ENCODE results near the gene THADA. TPM values are rescaled to one million over a fixed set of nuclear protein-coding genes. Genes with fewer than 3 reads are reported as not detected.

THADA gene
- total and polyA plus RNA-seq, 8 donors, result 32.9 to 42.7 (median 37.2) TPM

DNA sequence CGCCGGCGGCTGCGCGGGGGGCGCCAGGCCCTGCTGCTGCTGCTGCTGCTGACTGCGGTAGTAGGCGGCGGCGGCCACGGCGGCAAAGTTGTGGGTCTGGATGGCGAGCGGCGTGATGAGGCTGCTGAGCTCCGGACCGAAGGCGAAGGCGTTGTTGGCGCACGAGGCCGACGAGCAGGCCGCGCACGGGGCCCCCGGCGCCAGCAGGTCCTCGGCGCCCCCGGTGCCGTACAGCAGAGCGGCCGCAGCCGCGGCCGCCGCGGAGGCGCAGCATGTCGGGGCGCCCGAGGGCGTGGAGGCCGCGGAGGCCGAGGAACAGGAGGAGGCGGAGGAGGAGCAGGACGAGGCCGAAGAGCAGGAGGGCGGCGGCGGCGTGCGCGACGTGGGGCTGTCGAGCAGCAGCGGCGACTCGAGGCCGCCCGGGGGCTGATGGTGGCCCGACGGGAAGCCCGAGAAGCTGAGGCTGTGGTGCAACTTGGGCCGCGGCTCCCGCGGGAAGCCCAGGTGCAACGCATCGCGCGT is 371.2 kb downstream of the THADA start:
- peak in 1 of 4 donors; percentile 88 for DNase-seq
- H3K27me3 ChIP-seq, result no peaks in the 10 kb centered on the region
- peak overlapping the region; percentile 72 to 83 for H3K4me3 ChIP-seq
- H3K9me3 ChIP-seq, result no peaks in the 10 kb centered on the region
- ATAC-seq, result no peak
- H3K4me1 ChIP-seq, result peaks cover 29 to 65% of the 10 kb centered on the region in 2 donors
- peaks cover 0 to 24% of the 10 kb centered on the region in 2 donors for H3K36me3 ChIP-seq
- H3K27ac ChIP-seq, result peak overlapping the region; percentile 99
- intact Hi-C loops (cut with DNase I), result loop anchor here (5.0 to 10.0 kb wide), 4 partner anchors 90 to 260 kb away; no protein-coding TSS in a partner anchor
- TF ChIP-seq, protein P1, sequence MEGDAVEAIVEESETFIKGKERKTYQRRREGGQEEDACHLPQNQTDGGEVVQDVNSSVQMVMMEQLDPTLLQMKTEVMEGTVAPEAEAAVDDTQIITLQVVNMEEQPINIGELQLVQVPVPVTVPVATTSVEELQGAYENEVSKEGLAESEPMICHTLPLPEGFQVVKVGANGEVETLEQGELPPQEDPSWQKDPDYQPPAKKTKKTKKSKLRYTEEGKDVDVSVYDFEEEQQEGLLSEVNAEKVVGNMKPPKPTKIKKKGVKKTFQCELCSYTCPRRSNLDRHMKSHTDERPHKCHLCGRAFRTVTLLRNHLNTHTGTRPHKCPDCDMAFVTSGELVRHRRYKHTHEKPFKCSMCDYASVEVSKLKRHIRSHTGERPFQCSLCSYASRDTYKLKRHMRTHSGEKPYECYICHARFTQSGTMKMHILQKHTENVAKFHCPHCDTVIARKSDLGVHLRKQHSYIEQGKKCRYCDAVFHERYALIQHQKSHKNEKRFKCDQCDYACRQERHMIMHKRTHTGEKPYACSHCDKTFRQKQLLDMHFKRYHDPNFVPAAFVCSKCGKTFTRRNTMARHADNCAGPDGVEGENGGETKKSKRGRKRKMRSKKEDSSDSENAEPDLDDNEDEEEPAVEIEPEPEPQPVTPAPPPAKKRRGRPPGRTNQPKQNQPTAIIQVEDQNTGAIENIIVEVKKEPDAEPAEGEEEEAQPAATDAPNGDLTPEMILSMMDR (IDR thresholded peaks at IDR 0.05), result no peak

DNA sequence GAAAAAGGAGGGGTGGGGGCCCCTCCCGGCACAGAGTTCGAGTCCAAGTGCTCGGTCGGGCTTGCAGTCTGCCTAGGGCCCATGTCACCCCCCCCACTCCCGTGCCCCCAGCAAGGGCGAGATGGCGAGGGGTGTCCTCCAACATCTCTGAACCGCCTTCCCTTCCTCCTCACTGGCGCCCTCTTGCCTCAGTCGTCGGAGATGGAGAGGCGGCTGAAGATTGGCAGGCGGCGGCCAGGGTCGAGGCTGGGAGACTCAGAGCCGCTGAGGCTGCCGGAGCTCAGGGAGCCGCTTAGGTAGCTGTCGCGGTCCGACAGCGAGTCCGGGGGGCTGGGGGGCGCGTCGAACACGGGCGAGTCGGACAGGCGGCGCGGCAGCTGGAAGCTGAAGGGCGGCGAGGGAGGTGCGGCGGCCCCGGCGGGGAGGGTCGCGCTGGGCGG is 371.7 kb downstream of the THADA start:
- Histone ChIP-seq H3K27ac (peak overlapping the region; percentile 99), H3K4me1 (peaks cover 33 to 65% of the 10 kb centered on the region in 2 donors), H3K27me3 (no peaks in the 10 kb centered on the region), H3K4me3 (peak overlapping the region; percentile 72 to 83), H3K9me3 (no peaks in the 10 kb centered on the region), H3K36me3 (peaks cover 0 to 24% of the 10 kb centered on the region in 2 donors)
- intact Hi-C loops (cut with DNase I), result loop anchor here (10.0 kb wide), 3 partner anchors 89 to 259 kb away; no protein-coding TSS in a partner anchor
- ATAC-seq (no peak), DNase-seq (peak in 3 of 4 donors; percentile 76 to 90 (median 76))
- TF ChIP-seq, protein P1 (IDR thresholded peaks at IDR 0.05), result peak in 1 of 2 donors; percentile 12

DNA sequence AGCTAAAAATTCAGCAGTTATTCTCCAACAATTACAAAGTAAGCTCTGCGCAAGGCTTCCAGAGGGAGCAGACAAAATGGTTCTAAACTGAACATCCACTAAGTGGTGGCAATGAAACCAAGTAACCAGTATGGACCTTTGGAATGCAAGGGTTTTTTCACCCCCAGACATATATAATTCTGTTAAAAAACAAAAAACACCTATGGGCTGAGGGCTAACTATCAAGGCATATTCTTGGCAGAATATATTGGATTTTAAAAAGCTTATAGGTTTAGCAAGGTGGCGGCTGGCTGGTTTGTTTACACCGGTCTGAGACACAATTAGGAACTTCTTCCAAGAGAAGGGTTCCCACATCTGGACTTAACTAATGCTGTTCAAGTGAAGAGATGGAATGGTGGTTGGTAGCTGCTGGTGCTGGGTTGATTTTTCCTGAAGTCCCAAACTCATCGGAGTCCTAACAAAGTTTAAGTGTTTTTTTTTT is 372.3 kb downstream of the THADA start:
- TF ChIP-seq, protein P1 (IDR thresholded peaks at IDR 0.05), result no peak
- intact Hi-C loops (cut with DNase I), result loop anchor here (10.0 kb wide), 3 partner anchors 89 to 259 kb away; no protein-coding TSS in a partner anchor
- no peak for DNase-seq
- Histone ChIP-seq H3K4me3 (peak overlapping the region; percentile 72 to 83), H3K27ac (peak overlapping the region; percentile 99), H3K27me3 (no peaks in the 10 kb centered on the region), H3K9me3 (no peaks in the 10 kb centered on the region), H3K36me3 (peaks cover 0 to 24% of the 10 kb centered on the region in 2 donors), H3K4me1 (peaks cover 37 to 65% of the 10 kb centered on the region in 2 donors)
- ATAC-seq, result no peak

DNA sequence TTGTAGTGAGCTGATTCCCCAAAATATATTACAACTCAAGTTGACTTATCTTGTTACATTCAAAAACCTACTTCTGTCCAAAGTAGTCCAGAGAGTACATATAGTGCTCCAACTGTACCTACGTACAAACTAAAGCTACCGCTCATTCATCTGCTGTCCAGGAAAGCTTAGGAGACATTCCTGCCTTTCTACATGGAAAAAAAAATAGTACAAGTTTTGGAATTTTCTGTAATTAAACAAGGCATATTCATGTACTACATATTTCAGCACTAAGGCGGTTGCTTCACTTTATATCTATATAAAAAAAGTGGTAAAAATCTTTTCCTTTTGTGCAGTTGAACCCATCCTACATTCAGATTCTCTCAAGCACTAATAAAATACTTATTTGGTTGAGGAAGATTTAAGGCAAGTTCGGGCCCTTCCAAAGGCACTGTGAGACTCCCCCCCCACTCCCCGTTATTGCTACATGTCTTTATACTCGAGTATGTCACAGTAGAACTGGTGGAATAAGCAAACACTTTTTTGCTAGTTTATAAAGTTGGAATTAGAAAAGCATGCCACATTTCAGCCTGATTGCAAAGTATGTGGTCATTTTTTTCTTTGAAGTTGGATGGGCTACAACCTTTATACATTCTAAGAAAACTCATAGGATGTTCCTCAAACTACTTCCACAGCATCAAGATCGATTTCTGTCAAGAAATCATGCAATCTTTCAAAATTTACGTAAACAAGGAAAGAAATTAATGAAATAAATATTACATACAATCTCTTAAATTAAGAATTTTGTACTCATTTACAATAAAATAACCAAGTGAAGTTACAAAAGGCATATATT is 373.1 kb downstream of the THADA start:
- Histone ChIP-seq H3K4me1 (peaks cover 43 to 65% of the 10 kb centered on the region in 2 donors), H3K27me3 (no peaks in the 10 kb centered on the region), H3K27ac (peak overlapping the region; percentile 99), H3K36me3 (peaks cover 0 to 24% of the 10 kb centered on the region in 2 donors), H3K4me3 (peak overlapping the region; percentile 72 to 83), H3K9me3 (no peaks in the 10 kb centered on the region)
- TF ChIP-seq, protein P1 (IDR thresholded peaks at IDR 0.05), result no peak
- DNase-seq (no peak), ATAC-seq (no peak)
- intact Hi-C loops (cut with DNase I), result loop anchor here (10.0 kb wide), 3 partner anchors 88 to 258 kb away; no protein-coding TSS in a partner anchor
